Muscle layer of colon (tissue), 2 donors: ENCODE data around the gene PLEKHJ1.

Experiments used
- H3K27ac ChIP-seq: one replicate; pipeline ENCODE4 v1.7.0; 2013; ENCODE audit warnings: low read depth, mild to moderate bottlenecking, low read length, moderate library complexity
- H3K27me3 ChIP-seq, 2 donors: one replicate each; pipeline ENCODE4 v1.7.0; 2013; ENCODE audit warnings: low read length in 2 of 2, mild to moderate bottlenecking in 2 of 2; ENCODE audit not compliant: insufficient read depth in 2 of 2, control insufficient read depth in 1 of 2
- H3K36me3 ChIP-seq: one replicate; pipeline ENCODE4 v1.7.0; 2013; ENCODE audit warnings: mild to moderate bottlenecking, low read length; ENCODE audit not compliant: insufficient read depth
- H3K4me1 ChIP-seq: one replicate; pipeline ENCODE4 v1.7.0; 2013; ENCODE audit warnings: mild to moderate bottlenecking, low read length; ENCODE audit not compliant: insufficient read depth
- H3K4me3 ChIP-seq, 2 donors: one replicate each; pipeline ENCODE4 v1.7.0; 2013; ENCODE audit warnings: low read length in 2 of 2, low read depth in 1 of 2, mild to moderate bottlenecking in 1 of 2, moderate library complexity in 1 of 2
- H3K9ac ChIP-seq: one replicate; pipeline ENCODE4 v1.7.0; 2013; ENCODE audit warnings: low read length
- H3K9me3 ChIP-seq: one replicate; pipeline ENCODE4 v1.7.0; 2013; ENCODE audit warnings: mild to moderate bottlenecking, low read length
- donor health status: abdominal sarcoma.
- donor health status: Adenocarcinoma of cecum.

The PLEKHJ1 gene

DNA sequence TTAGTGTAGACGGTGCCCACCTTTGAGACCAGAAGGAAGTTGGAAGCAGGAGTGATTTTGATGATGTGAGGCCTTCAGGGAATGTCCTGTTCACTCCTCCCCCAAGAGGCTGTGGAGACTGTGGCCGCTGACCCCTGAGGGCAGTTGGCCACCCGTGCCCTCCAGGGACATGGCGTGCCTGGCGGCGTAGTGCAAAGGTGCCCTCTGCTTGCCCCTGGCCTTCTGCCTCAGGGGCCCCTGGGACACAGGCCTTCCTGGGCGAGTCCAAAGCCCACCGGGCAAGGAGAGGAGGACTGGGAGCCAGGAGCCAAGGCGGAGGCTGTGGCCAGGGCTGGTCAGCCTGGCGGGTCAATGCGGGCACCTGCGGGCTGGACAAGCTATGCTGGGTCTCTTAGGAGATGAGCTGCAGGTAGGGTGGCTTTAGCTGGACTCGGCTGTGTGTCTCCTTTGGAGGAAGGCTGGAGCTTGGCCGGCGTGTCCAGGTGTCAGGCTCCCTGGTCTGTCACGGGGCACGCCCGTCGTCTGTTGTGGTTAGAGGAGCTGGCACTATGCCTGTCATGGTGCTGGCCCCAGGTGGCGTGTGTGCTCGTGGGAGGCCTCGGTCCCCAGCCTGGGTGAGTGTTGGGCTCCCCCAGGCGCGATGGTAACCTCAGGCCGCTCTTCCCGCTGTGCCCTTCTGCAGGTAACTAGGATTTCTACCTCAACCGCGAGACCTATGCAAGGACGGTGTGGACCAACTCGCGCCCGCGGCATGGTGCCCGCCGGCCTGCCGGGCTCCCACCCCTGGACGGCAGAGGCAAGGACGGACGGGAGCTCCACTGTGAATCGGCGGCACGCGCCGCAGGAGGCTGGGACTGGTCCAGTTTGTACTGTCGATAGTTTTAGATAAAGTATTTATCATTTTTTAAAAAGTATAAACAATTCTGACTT lies 6.8 kb downstream of the PLEKHJ1 start:
- Histone ChIP-seq H3K36me3 (peaks cover 29% of the 10 kb centered on the region), H3K9ac (no peak overlapping the region), H3K27ac (no peak overlapping the region), H3K4me3 (no peak overlapping the region), H3K27me3 (no peaks in the 10 kb centered on the region), H3K4me1 (peaks cover 5% of the 10 kb centered on the region), H3K9me3 (no peaks in the 10 kb centered on the region)

DNA sequence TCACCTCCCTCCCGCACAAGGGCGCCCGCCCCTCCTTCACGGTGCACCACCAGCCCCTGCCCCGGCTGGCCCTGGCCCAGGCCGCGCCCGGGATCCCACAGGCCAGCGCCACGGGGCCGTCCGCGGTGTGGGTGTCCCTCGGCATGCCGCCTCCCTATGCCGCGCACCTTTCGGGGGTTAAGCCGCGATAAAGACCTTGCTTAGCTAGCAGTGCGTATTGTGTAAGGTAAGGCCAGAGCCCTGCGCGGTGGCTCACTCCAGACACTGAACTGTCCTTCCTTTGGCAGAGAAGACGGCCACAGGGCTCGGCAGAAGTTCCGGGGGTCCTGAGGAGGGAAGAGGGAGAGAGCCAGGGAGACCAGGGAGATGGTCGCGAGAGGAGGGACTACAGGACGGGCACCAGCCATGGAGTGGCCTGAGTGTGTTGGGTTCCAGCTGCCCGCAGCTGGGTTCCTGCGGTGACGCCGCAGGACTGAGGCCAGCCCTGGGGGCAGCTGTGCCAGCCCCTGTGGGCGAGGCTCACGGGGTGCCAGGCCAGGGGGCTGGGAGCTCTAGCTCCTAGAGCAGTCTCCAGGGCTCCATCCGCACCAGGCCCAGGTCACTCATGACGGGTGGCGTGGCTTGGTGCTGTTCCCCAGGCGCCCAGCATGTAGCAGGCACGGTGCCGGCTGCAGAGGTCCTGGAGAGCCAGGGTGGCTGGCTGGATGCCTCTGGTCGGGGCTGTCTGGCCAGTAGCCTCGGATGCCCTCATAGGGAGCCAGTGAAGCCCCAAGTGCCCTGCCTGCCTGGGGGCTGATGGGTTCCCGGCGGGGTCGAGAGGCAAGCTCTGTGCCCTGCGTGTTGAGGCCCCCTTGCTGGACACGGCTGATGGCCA lies 7.7 kb downstream of the PLEKHJ1 start:
- Histone ChIP-seq H3K27ac (no peak overlapping the region), H3K9ac (no peak overlapping the region), H3K9me3 (no peaks in the 10 kb centered on the region), H3K36me3 (peaks cover 30% of the 10 kb centered on the region), H3K4me1 (no peaks in the 10 kb centered on the region), H3K4me3 (no peak overlapping the region), H3K27me3 (no peaks in the 10 kb centered on the region)

DNA sequence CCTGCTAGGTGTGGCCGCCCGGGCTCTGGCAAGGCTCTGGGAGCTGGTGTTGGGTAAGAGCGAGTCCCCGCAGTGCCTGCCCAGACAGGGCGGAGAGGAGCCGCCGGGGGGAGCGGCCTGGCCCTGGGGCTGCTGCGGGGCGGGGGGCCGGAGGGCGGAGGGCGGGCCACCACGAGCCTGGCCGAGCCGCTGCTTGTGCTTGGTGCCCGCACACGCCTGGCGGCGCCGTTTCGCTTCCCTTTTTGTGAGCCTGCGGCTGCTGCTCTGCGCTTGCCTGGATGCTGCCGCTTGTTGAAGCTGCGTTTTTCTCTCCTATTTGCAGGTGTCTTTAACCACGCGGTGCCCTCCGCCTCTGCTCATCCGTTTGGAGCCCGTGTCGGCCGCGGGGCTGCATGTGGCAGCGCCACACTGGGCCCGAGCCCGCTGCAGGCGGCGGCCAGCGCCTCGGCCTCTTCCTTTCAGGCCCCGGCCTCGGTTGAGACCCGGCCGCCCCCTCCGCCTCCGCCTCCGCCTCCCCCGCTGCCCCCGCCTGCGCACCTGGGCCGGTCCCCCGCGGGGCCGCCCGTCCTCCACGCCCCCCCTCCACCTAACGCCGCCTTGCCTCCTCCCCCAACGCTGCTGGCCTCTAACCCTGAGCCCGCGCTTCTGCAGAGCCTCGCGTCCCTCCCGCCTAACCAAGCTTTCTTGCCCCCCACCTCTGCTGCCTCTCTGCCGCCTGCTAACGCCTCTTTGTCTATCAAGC lies 8.5 kb downstream of the PLEKHJ1 start:
- Histone ChIP-seq H3K36me3 (peaks cover 22% of the 10 kb centered on the region), H3K27ac (no peak overlapping the region), H3K4me1 (no peaks in the 10 kb centered on the region), H3K4me3 (no peak overlapping the region), H3K9me3 (no peaks in the 10 kb centered on the region), H3K27me3 (no peaks in the 10 kb centered on the region), H3K9ac (no peak overlapping the region)

DNA sequence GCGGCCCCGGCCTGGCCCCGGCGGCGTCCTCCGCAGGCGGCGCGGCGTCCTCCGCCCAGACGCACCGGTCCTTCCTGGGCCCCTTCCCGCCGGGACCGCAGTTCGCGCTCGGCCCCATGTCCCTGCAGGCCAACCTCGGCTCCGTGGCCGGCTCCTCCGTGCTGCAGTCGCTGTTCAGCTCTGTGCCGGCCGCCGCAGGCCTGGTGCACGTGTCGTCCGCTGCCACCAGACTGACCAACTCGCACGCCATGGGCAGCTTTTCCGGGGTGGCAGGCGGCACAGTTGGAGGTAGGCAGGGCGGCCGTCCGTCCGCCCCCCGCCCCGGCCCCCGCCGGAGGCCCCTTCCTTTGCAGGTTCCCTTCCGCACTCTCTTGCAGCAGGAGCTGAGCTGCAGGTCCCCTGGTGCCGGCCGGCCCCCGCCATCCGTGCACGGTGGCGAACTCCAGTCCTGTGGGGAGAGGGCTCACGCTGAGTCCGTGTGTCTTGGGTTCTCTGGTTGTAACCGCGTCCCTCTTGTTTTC lies 9.2 kb downstream of the PLEKHJ1 start:
- Histone ChIP-seq H3K9me3 (no peaks in the 10 kb centered on the region), H3K27me3 (no peaks in the 10 kb centered on the region), H3K4me1 (no peaks in the 10 kb centered on the region), H3K9ac (no peak overlapping the region), H3K36me3 (peaks cover 21% of the 10 kb centered on the region), H3K27ac (no peak overlapping the region), H3K4me3 (no peak overlapping the region)

DNA sequence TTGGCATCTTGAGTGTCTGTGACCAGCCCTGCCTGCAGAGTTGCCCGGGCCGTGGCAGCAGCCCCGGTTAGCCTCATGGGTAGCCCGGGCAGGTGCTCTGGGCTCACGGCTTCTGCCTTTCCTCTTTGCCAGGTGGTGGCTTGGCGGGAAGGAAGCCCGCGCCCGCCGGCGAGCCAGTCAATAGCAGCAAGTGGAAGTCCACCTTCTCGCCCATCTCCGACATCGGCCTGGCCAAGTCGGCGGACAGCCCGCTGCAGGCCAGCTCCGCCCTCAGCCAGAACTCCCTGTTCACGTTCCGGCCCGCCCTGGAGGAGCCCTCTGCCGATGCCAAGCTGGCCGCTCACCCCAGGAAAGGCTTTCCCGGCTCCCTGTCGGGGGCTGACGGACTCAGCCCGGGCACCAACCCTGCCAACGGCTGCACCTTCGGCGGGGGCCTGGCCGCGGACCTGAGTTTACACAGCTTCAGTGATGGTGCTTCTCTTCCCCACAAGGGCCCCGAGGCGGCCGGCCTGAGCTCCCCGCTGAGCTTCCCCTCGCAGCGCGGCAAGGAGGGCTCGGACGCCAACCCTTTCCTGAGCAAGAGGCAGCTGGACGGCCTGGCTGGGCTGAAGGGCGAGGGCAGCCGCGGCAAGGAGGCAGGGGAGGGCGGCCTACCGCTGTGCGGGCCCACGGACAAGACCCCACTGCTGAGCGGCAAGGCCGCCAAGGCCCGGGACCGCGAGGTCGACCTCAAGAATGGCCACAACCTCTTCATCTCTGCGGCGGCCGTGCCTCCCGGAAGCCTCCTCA lies 9.9 kb downstream of the PLEKHJ1 start:
- no peak overlapping the region for H3K9ac ChIP-seq
- no peak overlapping the region for H3K27ac ChIP-seq
- no peak overlapping the region for H3K4me3 ChIP-seq
- H3K27me3 ChIP-seq = no peaks in the 10 kb centered on the region
- peaks cover 21% of the 10 kb centered on the region for H3K36me3 ChIP-seq
- H3K4me1 ChIP-seq = no peaks in the 10 kb centered on the region
- H3K9me3 ChIP-seq = no peaks in the 10 kb centered on the region

DNA sequence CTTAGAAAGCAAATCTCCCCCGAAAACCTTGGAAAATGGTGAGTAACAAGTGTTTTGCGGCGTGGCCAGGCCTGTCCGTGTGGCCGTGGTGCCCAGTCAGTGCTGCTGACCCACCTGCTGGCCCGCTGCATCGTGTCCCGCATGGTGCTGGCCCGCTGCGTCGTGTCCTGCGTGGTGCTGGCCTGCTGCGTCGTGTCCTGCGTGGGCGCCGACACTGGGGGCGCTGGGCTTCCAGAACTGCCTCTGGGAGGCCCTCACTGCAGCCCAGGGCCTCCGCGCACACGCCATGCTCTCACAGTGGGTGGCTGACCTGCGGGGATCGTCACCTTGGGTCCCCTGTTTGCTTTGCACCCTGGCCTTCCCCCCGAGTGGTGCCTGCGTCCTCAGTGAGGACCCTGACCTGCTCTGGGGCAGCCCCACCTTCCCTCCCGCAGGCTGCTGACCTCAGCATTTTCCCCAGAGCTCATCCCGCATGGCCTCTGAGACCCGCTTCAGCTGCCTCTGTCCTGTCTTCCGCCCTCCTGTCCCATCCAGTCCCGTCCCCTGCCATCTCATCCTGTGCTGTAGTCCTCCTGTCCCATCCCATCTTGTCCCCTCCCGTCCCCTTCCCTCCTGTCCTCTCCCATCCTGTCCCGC lies 10.6 kb downstream of the PLEKHJ1 start:
- H3K27me3 ChIP-seq = no peaks in the 10 kb centered on the region
- peaks cover 26% of the 10 kb centered on the region for H3K36me3 ChIP-seq
- H3K9ac ChIP-seq = no peak overlapping the region
- H3K9me3 ChIP-seq = no peaks in the 10 kb centered on the region
- no peak overlapping the region for H3K27ac ChIP-seq
- H3K4me1 ChIP-seq = no peaks in the 10 kb centered on the region
- no peak overlapping the region for H3K4me3 ChIP-seq

DNA sequence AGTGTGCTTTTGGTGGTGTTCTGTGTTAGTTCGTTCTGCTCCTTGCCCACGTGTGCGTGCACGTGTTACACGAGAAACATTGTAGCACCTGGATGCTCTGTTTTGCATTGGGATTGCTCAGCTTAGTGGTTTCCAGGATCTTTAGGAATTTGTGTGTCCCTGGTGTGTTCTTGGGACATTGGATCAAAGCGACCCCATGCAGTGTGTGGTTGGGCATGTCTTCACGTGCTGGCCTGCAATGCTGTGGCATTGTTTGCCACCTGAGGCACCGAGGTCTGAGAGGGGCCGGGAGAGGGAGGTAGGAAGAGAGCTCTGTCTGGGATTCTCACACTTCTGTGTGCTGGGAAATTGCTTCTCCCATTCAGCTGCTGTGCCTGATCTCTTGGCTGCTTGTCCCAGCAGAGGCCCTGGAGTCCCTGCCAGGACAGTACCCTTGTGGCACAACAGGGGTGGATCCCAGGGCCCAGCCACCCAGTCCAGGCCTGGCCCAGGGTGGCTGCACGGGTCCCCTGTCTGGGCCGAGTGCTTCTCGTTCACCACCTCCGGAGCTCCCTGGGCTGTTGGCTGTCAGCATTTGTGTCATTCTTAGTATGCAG lies 11.3 kb downstream of the PLEKHJ1 start:
- no peaks in the 10 kb centered on the region for H3K4me1 ChIP-seq

DNA sequence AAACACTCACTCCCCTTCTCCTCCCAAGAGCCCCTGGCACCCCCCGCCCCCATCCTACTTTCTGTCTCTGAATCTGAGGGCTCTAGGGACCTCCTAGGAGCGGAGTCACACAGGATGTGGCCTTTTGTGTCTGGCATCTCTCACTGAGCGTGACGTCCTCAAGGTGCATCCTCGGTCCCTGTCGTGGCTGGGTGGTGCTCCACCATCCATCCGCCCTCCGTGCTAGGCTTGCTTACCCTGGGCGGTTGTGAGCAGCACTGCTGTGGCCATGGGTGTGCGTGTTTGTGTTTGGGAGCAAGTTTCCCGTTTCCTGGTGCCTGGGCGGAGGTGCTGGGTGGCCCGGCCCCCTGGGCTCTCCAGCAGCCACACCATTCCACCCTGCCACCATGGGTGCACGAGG lies 12.2 kb downstream of the PLEKHJ1 start:
- no peaks in the 10 kb centered on the region for H3K4me1 ChIP-seq
- H3K27ac ChIP-seq = no peak overlapping the region
- H3K27me3 ChIP-seq = no peaks in the 10 kb centered on the region
- peaks cover 31% of the 10 kb centered on the region for H3K36me3 ChIP-seq
- no peak overlapping the region for H3K4me3 ChIP-seq
- H3K9ac ChIP-seq = no peak overlapping the region
- H3K9me3 ChIP-seq = no peaks in the 10 kb centered on the region

More for the DNA sequence above, 11.3 kb downstream of the PLEKHJ1 start:
- no peak overlapping the region for H3K9ac ChIP-seq
- H3K9me3 ChIP-seq = no peaks in the 10 kb centered on the region
- no peak overlapping the region for H3K27ac ChIP-seq
- peaks cover 27% of the 10 kb centered on the region for H3K36me3 ChIP-seq
- H3K27me3 ChIP-seq = no peaks in the 10 kb centered on the region
- H3K4me3 ChIP-seq = no peak overlapping the region

DNA sequence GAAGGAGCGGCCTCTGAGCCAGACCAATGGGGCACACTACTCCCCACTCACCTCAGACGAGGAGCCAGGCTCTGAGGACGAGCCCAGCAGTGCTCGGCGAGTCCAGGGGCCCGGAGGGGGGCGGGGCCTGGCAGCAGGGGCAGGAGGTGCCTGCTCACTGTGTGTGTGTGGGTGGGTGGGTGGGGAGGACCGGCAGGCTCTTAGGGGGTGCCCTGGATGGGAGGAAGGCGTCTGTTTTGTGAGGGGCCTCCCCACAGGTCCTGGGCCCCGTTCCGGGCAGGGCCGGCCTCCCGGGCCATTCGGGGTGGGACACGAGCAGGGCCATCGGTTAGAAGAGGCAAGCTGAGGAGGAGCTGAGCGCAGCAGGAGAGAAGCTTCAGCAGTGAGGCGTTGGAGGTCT lies 12.7 kb downstream of the PLEKHJ1 start:
- no peak overlapping the region for H3K27ac ChIP-seq
- no peak overlapping the region for H3K9ac ChIP-seq
- no peaks in the 10 kb centered on the region for H3K4me1 ChIP-seq
- H3K9me3 ChIP-seq = no peaks in the 10 kb centered on the region
- peaks cover 31% of the 10 kb centered on the region for H3K36me3 ChIP-seq
- no peak overlapping the region for H3K4me3 ChIP-seq
- no peaks in the 10 kb centered on the region for H3K27me3 ChIP-seq

DNA sequence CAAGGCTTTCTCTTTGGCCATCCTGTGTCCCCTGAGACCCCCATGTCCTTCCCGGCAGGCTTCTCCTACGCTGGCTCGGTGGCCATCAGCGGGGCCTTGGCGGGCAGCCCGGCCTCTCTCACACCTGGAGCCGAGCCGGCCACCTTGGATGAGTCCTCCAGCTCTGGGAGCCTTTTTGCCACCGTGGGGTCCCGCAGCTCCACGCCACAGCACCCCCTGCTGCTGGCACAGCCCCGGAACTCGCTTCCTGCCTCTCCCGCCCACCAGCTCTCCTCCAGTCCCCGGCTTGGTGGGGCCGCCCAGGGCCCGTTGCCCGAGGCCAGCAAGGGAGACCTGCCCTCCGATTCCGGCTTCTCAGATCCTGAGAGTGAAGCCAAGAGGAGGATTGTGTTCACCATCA lies 14.2 kb downstream of the PLEKHJ1 start:
- Histone ChIP-seq H3K36me3 (peaks cover 31% of the 10 kb centered on the region), H3K9me3 (no peaks in the 10 kb centered on the region), H3K27me3 (no peaks in the 10 kb centered on the region), H3K9ac (no peak overlapping the region), H3K4me1 (no peaks in the 10 kb centered on the region), H3K4me3 (no peak overlapping the region), H3K27ac (no peak overlapping the region)
